Measurements from ENCODE around the gene ABTB2.

ABTB2 gene

GRCh38 chr11:34363363-34364084 is 5.7 kb upstream of the ABTB2 start:
- no peak for DNase-seq

DNA sequence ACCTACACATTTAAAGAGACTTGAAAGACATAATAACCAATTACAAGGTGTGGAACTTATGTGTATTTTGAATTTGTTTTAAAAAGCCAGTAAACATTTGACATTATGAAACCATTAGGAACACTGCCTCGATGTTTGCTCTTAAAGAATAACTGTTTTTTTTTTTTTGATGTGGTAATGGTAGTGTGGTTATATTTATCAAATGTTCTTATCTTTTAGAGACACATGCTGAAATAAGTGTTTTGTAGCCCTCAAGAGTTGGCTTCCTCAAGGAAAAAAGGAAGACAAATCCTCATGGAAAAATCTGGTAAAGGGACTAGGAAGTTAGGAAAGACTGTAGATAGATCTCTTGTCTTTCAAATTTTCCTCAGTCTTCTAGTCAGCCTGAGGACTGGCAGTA is 2.2 kb upstream of the ABTB2 start:
- no peak for DNase-seq

DNA sequence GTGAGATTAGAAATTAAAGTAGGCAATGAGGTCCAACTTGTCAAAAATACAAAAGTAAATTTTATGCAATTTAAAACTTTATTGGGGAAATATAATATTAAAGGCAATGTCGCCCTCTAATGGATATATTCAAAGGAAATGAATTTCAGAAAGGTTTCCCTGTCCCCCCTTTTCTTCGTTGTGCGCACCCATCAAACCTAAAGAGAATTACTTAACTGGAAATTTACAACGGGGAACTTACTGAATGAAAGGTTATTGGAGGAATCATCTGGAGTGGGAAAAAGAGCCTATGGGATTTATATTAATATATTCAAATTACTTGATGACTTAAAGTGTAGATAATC is 1.7 kb upstream of the ABTB2 start:
- no peak for DNase-seq

DNA sequence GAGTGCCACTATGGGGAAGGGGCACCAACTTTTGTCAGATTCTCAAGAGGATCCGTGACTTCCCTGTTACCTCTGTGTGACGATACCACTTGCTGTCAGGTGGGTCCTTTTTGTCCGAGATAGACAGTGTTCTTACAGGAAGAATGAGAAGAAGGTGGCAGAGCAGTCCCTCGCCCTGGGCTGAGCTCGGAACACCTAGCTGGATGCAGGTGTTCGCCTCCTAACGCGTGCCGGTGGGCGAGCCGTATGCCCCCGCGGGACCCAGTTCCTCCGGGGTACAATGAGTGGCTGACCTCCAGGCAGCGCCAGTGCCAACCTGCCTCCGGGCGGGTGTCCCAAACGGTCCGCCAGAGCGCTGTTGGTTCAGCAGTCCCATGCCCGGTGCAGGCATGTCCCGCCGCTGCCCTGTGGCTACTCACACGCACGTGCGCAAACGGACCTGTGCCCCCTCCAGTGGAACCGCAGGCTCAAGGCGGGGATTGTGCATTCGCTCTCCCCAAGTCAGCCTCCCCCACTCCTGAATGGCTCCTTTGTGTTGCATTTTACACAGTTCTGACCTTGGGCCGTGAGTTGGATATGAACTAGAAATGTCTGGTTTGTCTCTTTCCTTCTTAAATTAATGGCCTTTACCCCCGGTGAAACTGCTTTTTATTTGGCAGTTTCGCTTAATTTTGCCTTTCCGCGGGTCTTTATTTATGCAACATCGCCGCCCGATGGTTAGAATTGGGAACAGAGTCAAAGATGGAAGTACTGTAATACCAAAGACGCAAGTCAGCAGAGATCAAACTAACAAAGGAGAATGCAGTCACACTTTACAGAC is 1.1 kb upstream of the ABTB2 start:
- peak in 49 of 56 donors; percentile 23 to 88 (median 69) for DNase-seq

DNA sequence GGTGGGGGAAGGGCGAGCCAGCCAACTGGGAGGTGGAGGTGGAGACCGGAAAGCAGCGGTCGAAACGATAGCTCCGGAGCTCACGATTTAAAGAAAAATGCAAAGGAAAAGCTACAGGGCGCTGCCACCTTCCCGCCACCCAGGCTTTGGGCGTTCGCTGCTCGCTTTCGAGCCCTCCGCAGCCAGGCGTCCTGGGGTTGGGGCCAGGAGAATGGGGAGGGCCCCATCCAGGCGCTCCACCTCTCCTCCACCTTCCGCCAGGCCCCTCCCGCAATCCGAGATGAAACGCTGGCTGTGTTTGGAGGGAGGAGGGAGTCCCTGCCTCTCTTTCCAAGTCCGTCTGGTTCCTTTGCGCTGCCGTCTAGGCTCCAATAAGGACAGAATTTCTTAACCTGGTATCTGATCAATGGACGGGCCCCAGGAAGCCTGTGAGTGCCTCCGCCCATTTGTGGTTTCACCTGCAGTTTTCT is 483 bp upstream of the ABTB2 start:
- peak in 29 of 56 donors; percentile 13 to 76 (median 53) for DNase-seq

- peak in 35 of 56 donors; percentile 18 to 64 (median 45) for DNase-seq
Observed at GRCh38 chr11:34356913-34357700, 703 bp downstream of the ABTB2 start.

- DNase-seq, result peak in 13 of 56 donors; percentile 7 to 41 (median 25)
Observed at GRCh38 chr11:34356576-34356912, 1.3 kb downstream of the ABTB2 start.

- no peak for DNase-seq
Observed at GRCh38 chr11:34356130-34356529, 1.7 kb downstream of the ABTB2 start.

GRCh38 chr11:34355726-34356125 is 2.1 kb downstream of the ABTB2 start:
- no peak for DNase-seq

DNA sequence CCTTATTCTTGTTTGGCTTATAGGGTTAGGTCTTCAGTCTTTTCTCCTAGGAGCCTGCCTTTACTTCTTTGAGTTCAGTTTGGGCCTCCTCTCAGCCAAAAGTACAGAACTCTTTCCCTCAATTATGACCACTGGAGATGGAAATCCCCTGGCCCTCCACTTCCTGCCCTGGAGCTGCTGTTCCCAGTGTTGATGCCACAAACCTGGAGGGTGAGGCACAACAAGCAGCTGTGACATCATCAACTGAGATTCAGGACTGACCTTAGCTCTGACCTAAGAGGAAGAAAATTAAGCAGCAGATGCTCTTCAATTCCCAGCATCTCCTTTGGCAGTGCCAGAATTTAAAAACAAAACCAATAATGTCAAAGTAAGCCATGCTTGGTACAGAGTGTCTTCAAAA is 3.0 kb downstream of the ABTB2 start:
- DNase-seq, result no peak

DNA sequence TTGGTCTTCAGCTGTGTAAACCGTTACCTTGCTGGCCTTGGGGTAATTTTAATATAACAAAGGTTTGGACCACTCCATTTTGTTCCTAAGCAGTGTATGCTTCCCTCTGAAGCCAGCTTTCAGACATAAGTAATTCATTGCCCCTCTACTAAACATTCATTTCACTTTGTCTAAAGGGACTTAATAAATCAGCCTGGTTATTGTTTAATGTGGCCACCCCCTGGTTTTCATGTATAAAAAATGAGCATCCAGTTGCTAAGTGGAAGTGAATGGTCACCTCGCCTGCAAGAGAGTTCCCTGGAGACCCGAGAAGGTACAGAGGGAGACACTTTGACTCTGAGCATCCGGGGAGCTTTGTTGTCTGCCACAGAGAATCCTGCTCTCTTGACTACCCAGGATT is 3.9 kb downstream of the ABTB2 start:
- no peak for DNase-seq

GRCh38 chr11:34351687-34352469 is 5.9 kb downstream of the ABTB2 start:
- no peak for DNase-seq

DNA sequence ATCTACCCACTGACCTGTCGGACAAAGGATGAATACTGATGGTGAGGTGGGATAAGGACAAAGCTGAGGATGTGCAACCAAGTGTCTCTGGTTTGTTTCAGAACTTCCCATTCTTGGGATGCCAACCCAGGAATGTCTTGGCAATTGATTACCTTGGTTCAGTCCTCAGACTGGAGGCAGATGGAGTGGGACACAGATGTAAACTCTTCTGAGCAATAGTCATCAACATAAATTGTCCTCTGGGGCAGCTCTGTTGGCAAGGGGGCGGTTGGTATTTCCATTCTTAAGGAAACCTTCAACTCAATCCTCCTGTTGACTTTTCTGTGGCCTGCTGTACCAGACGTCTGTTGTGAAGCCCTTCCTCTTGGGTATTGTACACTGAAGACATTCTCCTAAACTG is 6.8 kb downstream of the ABTB2 start:
- no peak for DNase-seq

DNA sequence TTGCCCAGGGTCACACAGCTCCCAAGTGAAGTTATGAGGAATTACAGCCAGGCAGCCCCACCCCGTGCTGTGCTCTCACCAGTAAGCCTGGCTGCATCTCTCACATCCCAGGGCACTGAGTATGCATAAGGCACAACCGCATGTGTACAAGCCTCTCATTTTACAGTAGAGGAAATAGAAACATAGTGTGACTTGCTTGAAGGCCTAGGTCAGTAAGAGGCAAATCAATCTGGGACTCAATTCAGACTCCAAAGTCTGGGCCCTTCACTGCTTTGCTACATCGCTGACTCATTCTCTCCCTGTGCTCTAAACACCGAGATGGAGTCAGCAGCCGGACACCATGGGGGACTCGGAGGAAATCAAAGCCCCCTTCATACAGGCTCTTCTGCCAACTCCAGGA is 7.9 kb downstream of the ABTB2 start:
- no peak for DNase-seq

- DNase-seq, result no peak
Observed at GRCh38 chr11:34348919-34349318, 8.9 kb downstream of the ABTB2 start.

DNA sequence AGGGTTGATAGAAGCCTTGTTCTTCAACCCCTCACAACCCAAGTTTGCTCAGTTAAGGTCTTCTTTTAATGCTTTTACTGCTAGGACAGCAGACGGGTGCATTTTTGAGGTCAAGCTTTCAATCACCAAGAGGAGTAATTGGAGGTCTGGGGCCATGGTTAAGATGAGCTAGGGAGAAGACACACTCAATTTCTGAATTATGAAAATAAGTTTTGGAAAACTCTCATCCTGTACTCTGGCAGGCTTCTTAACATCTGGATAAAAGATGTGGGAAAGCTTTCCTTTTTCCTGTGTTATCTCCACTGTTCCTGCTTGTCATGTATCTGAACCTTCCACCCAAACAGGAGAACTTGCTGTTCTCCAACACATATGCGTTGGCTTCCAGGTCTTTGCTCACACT is 9.7 kb downstream of the ABTB2 start:
- no peak for DNase-seq

DNA sequence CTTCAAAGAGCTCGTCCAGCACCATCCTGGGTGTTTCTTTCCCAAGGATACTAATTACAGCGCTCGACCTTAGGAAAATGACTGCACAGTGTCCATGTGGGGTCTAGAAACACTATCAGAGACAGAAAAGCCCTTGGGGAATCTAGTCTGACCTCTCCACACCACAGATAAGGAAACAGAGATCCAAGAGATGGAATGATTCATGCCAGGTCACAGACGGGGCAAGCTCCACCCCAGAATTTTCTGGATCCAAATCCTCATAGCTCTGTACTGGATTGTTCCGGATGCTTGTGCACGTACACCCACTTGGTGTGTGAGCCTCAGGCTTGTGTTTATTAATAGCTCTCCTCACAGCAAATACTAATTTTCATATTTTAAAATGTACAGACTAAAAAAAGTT is 11.3 kb downstream of the ABTB2 start:
- peak in 6 of 56 donors; percentile 18 to 44 (median 31) for DNase-seq

GRCh38 chr11:34345991-34346480 is 11.8 kb downstream of the ABTB2 start:
- DNase-seq, result peak in 11 of 56 donors; percentile 4 to 44 (median 24)

DNA sequence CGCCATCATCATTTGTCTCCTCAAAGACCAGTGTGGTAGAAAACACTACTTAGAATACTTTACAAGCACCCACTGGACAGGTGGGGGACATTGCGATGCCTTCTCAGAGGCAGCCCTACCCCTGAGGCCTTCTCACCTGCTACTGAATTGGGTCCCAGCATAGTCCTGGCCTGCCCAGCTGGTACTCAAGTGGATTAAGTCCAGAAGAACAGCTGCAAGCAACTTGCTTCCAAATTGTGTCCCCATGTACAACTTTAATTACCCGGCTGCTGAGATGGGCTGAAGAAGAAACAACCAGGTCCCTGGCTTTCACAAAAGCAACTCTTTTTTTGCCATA is 12.3 kb downstream of the ABTB2 start:
- no peak for DNase-seq

DNA sequence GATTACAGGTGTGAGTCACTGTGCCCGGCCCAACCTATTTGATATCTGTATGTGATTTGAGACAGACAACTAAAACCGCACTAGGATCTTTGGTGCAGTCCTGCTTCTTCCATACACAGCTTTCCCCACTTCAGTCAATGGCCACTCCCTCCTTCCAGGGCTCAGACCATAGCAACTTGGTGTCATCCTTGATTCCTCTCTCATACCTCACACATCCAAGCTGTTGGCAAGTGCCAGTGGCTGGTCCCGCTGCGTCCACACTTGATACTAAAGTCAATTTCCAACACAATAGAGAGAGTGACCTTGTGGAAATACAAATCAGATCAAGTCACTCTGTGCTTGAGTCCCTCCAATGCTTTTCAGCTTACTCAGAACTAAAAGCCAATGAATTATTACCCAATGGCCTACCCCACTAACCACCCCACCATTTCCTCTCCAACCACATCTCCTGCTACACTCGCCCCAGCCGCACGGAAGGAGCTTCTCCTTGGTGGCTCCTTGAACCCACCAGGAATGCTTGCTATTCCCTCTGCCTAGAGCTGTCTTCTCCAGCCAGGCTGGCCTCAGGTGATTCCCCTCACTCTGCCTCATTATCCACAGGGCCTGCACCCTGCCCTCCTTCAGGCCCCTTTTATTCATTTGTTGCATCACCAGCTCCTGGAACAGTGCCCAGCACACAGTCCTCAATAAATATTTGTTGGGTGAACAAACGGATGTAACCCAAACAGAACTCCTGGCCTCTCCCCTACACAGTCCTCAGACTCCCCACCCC is 12.9 kb downstream of the ABTB2 start:
- DNase-seq, result peak in 3 of 56 donors; percentile 7 to 31 (median 11)

All from nucleus accumbens (tissue), 56 donors.